HG03045 (cell line): ENCODE data around the gene IPO11.
"Not testable (repeated sequence)": the region's sequence is repeated elsewhere in the genome, so short reads cannot be mapped to it uniquely, and the experiment has no call there.

Experiments
- ATAC-seq: cut with Tn5 transposase; IDR thresholded peaks from one replicate; pipeline ENCODE4 v1.9.1; 2021; ENCODE audit warnings: mild to moderate bottlenecking, moderate library complexity; ENCODE audit not compliant: unreplicated experiment

The IPO11 gene

DNA sequence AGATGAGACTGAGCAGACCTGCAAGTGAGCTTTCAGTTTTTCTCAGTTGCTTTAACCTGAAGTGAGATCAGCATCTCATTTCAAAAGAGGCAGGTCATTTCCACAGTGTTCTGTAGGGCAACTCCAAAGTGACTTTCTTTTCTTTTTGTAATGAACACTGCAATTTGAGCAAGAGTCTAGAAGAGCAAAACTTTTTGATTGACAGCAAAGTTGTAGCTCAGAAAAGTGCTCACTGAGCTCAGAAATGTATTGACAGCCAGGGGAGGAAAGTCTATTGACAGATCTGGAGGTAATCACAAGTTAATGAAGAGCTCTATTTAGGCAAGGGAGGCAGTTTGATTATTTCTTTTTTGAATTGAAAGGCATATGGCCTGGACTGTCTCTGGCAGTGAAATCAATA is 220.7 kb downstream of the IPO11 start:
- no peak for ATAC-seq

DNA sequence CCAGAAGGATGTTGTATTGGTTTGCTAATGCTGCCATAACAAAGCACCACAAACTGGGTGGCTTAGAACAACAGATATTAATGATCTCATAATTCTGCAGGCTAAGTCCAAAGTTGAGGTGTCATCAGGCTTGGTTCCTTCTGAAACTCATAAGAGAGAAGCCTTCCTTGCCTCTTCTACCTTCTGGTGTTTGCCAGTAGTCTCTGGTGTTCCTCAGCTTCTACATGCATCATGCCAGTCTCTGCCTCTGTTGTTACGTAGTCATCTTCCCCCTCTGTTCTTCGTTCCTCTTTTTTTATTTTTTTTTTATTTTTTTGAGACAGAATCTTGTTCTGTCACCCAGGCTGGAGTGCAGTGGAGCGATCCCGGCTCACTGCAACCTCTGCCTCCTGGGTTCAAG is 227.9 kb downstream of the IPO11 start:
- ATAC-seq: no peak

DNA sequence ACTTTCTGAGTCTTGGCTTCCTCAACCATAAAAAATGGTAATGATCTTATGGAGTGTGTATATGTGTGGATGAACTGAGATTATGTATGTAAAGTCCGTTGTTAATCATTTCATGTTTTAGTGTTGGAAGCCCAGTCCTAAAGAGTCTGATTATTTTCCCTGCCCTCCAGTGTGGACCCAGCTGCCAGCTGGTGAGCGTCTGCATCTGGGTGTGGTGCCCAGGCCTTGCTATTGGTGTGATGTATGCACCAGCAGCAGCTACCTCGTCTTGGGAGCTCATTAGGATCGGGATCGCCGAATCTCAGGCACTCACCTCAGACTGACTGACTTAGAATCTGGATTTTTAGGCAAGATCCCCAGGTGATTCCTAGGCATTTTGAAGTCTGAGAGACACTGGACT is 229.9 kb downstream of the IPO11 start:
- no peak for ATAC-seq

DNA sequence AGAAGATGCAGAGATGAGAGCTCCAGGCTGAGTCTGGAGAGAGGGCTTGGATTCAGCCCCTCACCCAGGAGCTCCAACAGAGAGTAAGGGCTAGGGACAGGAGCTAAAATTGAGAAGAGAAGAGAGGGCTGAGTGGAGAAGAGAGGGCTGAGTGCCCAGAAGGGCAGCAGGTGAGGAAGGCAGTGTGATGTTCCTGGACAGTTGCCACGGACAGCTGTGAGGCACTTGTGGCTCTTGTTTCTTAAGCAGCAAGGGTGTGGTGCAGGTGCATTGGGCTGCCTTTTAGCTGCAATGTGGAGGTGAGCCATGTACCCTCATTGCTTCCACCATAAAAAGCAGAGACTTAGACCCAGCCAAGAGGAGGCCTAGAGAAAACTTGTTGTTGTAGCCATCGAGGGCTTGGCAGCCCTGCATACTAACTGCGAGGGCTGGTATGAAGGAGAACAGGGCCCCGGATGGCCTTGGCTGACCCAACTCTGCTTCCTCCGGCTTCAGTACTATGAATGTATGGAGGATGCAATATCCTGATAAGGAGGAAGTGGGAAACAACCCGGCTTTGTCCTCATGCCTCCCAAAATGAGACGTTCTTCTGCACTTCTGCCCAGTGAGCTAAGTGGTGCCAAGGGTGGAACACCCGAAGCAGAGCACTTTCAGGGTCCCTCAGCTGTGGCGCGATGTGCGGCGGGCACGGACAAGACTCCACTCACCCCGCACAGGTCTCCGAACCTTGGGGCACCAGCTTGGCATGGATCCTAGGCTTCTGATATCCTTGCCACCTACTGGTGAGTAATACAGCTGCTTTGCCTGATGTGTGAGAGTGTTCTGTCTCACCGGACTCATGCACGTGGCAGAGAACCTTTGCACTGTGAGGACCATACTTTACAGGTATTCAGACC is 231.2 kb downstream of the IPO11 start:
- no peak for ATAC-seq

DNA sequence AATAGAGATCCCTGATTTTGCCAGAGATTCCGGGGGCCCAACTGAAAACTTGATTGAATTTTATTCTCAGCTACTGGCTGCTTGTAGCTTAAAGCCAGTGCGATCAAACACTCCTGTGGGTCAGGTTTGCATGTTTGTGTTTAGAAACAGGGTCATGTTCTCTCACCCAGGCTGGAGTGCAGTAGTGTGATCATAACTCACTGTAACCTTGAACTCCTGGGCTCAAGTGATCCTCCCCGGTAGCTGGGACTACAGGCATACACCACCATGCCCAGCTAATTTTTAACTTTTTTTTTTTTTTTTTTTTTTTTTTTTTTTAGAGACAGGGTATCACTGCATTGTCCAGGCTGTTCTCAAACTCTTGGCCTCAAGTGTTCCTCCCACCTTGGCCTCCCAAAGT is 232.7 kb downstream of the IPO11 start:
- ATAC-seq: no peak

DNA sequence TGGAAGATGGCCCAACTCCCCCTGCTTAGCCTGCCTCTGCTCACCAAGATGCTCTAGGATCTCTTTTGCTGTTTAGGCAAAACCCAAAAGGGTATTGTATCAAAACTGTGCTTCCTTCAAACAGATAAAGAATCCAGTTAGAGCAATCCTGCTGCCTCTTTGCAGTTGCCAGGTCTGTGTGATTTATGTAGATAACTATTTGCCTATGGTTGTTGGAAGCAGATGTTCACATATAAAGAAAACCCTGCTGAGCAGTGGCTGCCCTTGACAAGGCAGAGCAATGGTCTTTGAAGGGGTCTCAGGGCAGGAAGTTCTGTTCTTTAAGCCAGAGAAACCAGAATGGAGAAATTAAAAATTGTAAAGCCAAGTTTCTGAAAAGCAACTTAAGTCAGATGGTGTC is 234.7 kb downstream of the IPO11 start:
- no peak for ATAC-seq

DNA sequence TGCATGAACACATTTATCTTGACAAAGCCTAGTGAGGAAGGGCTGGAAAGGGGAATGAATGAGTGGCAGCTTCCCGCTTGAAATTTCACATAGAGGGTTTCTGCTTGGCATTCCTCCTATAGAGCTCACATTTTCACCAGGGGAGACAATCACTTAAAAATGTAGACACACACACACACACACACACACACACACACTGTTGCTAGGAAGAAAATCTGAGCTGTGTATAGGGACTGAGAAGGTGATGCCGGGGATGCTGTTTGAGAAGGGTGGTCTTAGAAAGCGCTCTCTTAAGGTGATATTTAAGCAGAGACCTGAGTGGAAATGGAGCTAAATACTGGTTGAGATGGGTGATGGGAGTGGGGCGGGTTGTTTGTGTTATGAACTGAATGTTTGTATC is 236.5 kb downstream of the IPO11 start:
- no peak for ATAC-seq

DNA sequence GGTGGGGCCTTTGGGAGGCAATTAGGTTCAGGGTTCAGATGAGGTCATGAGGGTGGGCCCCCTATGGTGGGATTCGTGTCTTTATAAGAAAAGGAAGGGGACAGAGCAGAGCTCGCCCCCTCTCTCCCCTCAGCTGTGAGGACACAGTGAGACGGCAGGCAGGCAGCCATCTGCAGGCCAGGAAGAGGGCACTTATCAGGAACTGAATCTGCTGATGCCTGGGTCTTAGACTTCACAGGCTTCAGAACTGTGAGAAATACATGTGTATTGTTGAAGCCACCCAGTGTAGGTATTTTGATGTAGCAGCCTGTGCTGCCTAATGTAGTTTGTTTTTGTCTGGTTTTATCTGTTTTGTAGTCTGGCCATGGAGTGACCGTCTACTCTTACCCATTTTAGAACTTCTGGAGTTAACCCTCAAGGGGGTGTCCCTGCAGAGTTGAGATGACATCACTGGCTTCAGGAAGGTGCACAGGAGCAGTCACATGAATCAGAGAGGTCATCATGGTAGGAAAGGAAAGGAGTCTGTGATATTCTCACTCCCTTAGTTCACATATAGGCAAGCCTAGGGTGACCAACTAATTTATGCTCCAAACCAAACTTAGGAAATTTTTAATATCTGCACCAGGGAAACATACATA is 237.0 kb downstream of the IPO11 start:
- no peak for ATAC-seq

DNA sequence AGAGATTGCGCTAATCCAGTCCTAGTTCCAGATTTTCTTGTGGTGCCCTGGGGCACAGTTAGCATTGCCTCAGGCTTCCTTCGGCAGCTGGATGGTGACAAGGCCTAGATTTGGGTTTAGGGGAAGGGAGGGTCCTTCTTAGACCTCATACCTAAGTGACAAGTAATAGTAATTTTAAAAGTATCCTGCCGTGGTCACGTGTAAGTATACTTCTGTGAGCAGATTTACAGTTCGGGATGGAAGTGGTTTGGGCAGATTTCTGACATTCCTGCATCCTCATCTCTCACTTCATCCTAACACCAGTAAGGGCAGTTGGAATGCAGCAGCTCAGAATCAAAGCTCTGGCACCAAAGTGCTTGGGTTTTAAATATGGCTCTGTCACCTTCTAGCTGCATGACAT is 237.6 kb downstream of the IPO11 start:
- ATAC-seq: no peak

DNA sequence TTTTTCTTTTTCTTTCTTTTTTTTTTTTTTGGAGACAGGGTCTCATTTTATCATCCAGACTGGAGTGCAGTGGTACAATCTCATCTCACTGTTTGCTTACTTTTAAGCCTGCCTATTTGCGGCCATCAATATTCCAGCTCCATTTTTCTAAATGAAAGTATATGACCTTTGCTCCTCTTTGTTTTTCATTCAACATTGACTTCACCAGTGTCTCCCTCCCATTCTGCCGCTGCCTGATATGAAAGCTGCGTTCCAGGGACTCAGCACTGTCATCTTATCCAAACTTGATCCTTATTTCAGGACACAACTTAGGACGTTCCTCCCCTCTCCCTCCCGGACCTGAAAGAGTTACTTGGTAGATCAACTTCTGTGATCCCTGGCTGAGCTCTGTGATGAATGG is 239.7 kb downstream of the IPO11 start:
- no peak for ATAC-seq

DNA sequence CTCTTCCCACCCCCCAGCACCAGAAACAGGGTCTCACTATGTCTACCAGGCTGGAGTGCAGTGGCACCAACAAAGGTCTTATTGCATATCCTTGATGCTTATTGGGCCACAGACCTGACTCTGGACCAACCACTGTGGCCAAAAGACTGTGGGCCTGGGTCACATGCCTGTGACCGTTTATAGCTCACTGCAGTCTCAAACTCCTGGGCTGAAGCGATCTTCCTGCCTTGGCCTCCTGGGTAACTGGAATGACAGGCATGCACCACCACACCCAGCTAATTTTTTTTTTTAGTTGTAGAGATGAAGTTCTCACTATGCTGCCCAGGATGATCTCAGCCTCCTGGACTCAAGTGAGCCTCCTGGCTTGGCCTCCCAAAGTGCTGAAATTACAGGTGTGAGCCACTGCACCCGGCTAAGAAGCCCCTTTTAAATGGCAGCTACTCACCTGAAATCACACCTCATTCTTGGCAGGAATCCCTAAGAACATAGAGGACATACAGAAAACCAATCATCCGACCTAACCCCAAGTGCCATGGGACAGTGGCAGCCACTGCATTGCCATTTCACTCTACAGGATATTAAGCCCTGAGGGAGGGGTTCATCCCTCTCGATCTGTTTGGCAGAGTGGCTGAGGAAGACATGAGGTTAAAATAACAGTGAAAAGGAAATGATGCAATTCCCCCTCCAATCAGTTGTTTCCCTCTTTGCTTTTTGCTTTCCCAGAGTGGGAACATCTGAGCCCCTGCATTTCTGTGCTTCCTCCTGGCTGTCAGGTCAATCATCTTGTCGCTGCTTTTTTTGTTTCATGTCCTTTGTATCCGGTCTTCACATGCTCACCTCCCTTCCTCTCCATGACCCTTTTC is 240.7 kb downstream of the IPO11 start:
- no peak for ATAC-seq

DNA sequence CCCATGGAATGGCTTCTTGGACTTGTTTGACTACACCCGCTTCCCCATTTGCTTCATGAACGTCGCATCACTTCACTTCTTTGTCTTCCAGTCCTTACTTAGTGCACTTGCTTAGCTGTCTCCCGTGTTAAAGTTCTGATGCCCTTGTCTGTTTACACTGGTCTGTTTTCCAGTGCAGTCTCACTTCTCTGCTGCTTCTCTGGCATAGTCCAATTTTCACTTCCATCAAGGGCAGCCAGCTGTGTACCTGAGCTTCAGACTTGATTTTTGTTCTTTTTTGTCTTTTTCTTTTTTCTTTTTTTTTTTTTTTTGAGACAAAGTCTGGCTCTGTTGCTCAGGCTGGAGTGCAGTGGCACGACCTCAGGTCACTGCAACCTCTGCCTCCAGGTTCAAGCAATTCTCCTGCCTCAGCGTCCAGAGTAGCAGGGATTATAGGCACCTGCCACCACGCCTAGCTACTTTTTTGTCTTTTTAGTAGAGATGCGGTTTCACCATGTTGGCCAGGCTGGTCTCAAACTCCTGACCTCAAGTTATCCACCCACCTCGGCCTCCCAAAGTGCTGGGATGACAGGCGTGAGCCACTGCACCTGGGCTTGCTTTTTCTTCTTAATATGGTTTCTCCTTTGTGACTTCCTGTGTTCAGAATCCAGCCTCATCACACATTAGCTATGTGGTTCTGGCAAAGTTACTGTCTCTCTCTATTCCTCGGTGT is 241.5 kb downstream of the IPO11 start:
- no peak for ATAC-seq

DNA sequence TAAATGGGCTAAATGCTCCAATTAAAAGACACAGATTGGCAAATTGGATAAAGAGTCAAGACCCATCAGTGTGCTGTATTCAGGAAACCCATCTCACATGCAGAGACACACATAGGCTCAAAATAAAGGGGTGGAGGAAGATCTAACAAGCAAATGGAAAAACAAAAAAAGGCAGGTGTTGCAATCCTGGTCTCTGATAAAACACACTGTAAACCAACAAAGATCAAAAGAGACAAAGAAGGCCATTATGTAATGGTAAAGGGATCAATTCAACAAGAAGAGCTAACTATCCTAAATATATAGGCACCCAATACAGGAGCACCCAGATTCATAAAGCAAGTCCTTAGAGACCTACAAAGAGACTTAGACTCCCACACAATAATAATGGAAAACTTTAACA is 245.2 kb downstream of the IPO11 start:
- ATAC-seq: not testable (repeated sequence)

DNA sequence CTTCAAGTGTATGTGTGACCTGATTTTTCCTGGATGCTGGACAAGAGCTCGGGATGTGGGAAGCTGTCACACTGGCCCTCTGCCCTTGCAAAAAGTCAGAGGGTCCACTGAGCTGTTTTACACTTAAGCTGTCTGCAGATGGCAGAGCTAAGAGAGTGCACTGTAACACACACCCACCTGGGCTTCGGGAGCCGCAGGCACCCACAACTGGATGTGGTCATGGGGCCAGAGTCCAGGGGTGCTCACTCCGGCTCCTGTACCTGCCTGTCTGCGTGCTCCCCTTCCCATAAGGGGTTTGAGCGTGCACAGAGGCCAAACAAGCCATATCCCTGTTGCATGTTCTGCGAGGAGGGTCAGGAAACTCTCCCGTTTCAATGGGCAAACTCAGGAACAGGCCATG is 248.6 kb downstream of the IPO11 start:
- ATAC-seq: no peak

DNA sequence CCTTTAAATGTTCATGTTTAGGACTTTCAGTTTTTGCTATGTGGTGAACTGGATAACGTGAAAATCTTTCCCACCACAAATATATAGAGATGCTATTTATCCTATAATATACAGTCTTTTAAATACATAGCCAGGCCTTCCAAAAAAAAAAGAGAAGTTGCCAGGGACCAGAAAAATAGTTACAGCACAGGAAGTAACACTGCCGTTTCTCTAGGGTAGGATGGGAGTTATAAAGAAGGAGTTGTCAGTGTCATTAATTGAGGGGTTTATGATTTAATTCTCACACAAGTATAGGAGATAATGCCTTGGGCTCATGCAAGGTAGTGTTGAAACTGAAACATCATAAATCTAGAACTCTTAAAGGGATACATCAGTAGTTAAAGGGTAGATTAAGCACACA is 250.0 kb downstream of the IPO11 start:
- ATAC-seq: no peak

DNA sequence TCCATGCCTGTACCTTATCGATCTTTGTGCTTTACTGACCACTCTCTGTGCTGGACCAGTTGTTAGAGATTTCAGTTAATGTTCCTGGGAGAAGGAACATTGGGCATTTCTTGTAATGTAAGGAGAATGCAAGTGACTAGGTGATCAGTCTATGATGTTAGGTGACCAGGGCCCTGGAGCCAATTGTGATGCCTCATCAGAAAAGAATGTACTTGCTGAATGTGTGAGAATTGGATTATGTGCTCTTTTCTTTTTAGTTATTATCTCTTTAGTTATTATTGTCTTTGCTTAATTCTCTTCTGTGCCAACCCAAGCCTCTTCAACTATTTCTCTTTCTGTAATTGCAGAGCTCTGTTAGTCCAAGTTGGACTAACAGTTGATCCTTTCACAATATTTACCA is 258.9 kb downstream of the IPO11 start:
- no peak for ATAC-seq

DNA sequence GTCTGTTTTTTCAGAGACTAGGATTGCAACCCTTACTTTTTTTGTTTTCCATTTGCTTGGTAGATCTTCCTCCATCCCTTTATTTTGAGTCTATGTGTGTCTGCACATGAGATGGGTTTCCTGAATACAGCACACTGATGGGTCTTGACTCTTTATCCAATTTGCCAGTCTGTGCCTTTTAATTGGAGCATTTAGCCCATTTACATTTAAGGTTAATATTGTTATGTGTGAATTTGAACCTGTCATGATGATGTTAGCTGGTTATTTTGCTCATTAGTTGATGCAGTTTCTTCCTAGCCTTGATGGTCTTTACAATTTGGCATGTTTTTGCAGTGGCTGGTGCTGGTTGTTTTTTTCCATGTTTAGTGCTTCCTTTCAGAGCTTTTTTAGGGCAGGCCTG is 264.0 kb downstream of the IPO11 start:
- not testable (repeated sequence) for ATAC-seq
